PC-3 (cell line): ENCODE measurements around the gene PCK2.

ENCODE experiments used
- EZH2phosphoT487 ChIP-seq: fragments of 300-600 bp; sonication (generic); IDR thresholded peaks from 2 replicates; pipeline ENCODE4 v1.6.1; 2018; ENCODE audit warnings: mild to moderate bottlenecking, antibody characterized with exemption, low read length, borderline replicate concordance
- TF ChIP-seq, protein P1 (sequence below): fragments of 300-600 bp; sonication (generic); conservative IDR thresholded peaks from 2 replicates; pipeline ENCODE4 v1.5.1; 2017; ENCODE audit warnings: antibody characterized with exemption, low read depth, mild to moderate bottlenecking, low read length

DNA sequence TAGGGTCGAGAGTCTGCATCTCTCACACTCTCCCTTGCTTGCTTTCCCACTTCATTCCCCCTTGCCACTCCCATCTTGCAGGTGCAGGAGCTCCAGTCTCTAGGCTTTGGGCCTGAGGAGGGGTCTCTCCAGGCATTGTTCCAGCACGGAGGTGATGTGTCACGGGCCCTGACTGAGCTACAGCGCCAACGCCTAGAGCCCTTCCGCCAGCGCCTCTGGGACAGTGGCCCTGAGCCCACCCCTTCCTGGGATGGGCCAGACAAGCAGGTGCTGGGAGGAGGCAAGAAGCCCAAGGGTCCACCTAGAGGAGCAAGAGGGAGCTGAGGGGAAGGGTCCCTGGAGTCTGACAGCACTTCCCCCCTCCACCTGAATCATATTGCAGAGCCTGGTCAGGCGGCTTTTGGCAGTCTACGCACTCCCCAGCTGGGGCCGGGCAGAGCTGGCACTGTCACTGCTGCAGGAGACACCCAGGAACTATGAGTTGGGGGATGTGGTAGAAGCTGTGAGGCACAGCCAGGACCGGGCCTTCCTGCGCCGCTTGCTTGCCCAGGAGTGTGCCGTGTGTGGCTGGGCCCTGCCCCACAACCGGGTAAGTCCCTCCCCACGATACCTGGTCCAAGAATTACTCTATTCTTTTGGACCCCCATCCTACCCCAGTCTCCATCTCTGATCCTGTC, 57.4 kb downstream of the PCK2 start:
- TF ChIP-seq EZH2phosphoT487: no peak
- TF ChIP-seq, protein P1, sequence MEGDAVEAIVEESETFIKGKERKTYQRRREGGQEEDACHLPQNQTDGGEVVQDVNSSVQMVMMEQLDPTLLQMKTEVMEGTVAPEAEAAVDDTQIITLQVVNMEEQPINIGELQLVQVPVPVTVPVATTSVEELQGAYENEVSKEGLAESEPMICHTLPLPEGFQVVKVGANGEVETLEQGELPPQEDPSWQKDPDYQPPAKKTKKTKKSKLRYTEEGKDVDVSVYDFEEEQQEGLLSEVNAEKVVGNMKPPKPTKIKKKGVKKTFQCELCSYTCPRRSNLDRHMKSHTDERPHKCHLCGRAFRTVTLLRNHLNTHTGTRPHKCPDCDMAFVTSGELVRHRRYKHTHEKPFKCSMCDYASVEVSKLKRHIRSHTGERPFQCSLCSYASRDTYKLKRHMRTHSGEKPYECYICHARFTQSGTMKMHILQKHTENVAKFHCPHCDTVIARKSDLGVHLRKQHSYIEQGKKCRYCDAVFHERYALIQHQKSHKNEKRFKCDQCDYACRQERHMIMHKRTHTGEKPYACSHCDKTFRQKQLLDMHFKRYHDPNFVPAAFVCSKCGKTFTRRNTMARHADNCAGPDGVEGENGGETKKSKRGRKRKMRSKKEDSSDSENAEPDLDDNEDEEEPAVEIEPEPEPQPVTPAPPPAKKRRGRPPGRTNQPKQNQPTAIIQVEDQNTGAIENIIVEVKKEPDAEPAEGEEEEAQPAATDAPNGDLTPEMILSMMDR: no peak
